ENCODE data around the gene CPLANE1. TPM values are rescaled to one million over a fixed set of nuclear protein-coding genes. Genes with fewer than 3 reads are reported as not detected.

CPLANE1 gene
- total and polyA plus RNA-seq, 3 experiments from 2014 or later, result 1.3 to 9.3 (median 8.2) TPM

- no peak overlapping the region for H3K27ac Mint-ChIP-seq
- no peak overlapping the region for H3K27ac ChIP-seq (ENCODE audit: low read depth, low read length)
- ChIA-PET CTCF (no interaction called here), POLR2A (no interaction called here)
- H3K9me3 Mint-ChIP-seq, result no peaks in the 10 kb centered on the region
- no peaks in the 10 kb centered on the region for H3K4me1 ChIP-seq (ENCODE audit: insufficient read depth, low read length)
- H3K36me3 ChIP-seq (ENCODE audit: insufficient read depth, low read length), result no peaks in the 10 kb centered on the region
- H3K4me3 ChIP-seq (ENCODE audit: low read length), result no peak overlapping the region
- no peaks in the 10 kb centered on the region for H3K27me3 Mint-ChIP-seq
- H3K36me3 Mint-ChIP-seq, result peaks cover 4 to 35% (median 12%) of the 10 kb centered on the region in 3 donors
- no peaks in the 10 kb centered on the region for H3K9me3 ChIP-seq (ENCODE audit: low read length)
- H3K27me3 ChIP-seq (ENCODE audit: insufficient read depth, low read length, poor library complexity, severe bottlenecking), result no peaks in the 10 kb centered on the region
- H3K4me1 Mint-ChIP-seq, result no peaks in the 10 kb centered on the region
- no peak for DNase-seq
- H3K4me3 Mint-ChIP-seq, result no peak overlapping the region
These were observed 66.5 kb downstream of the CPLANE1 start for GRCh38 chr5:37182667-37183066.

- H3K27me3 Mint-ChIP-seq, result no peaks in the 10 kb centered on the region
- POLR2A ChIA-PET, result no interaction called here
These were observed 74.2 kb downstream of the CPLANE1 start for GRCh38 chr5:37174928-37175327.

DNA sequence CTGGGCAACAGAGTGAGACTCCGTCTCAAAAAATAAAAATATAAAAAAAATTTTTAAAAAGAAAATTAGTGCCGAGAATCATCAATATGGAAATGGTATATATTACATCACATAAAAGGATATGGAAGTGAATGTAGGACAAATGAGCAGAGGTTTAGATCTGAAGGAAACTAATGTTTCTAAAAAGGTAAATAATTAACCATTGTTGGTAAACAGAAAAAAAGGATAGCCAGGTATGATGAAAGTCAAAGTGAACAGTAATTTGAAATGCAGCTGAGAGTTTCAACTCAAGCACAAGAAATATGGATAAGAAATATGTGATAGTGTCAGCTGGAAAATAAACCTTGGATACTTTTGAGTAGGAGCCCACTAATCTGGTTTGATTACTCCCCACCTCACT lies 76.2 kb downstream of the CPLANE1 start:
- ChIA-PET CTCF (no interaction called here), POLR2A (no interaction called here)
- no peak for DNase-seq
- Histone ChIP-seq H3K9me3 (ENCODE audit: low read length) (no peaks in the 10 kb centered on the region), H3K27ac (ENCODE audit: low read depth, low read length) (no peak overlapping the region), H3K27me3 (ENCODE audit: insufficient read depth, low read length, poor library complexity, severe bottlenecking) (no peaks in the 10 kb centered on the region), H3K36me3 (ENCODE audit: insufficient read depth, low read length) (peaks cover 8% of the 10 kb centered on the region), H3K4me3 (ENCODE audit: low read length) (no peak overlapping the region), H3K4me1 (ENCODE audit: insufficient read depth, low read length) (no peaks in the 10 kb centered on the region)
- Mint-ChIP-seq H3K9me3 (no peaks in the 10 kb centered on the region), H3K36me3 (peaks cover 11 to 76% (median 40%) of the 10 kb centered on the region in 3 donors), H3K4me3 (no peak overlapping the region), H3K4me1 (no peaks in the 10 kb centered on the region), H3K27me3 (no peaks in the 10 kb centered on the region), H3K27ac (no peak overlapping the region)

More at GRCh38 chr5:37174928-37175327, 74.2 kb downstream of the CPLANE1 start:
- no peak overlapping the region for H3K27ac Mint-ChIP-seq
- H3K4me3 Mint-ChIP-seq, result no peak overlapping the region
- no peak for DNase-seq
- Histone ChIP-seq H3K27ac (ENCODE audit: low read depth, low read length) (no peak overlapping the region), H3K4me1 (ENCODE audit: insufficient read depth, low read length) (no peaks in the 10 kb centered on the region), H3K27me3 (ENCODE audit: insufficient read depth, low read length, poor library complexity, severe bottlenecking) (no peaks in the 10 kb centered on the region), H3K4me3 (ENCODE audit: low read length) (no peak overlapping the region), H3K9me3 (ENCODE audit: low read length) (no peaks in the 10 kb centered on the region), H3K36me3 (ENCODE audit: insufficient read depth, low read length) (no peaks in the 10 kb centered on the region)
- no peaks in the 10 kb centered on the region for H3K4me1 Mint-ChIP-seq
- CTCF ChIA-PET, result no interaction called here
- no peaks in the 10 kb centered on the region for H3K9me3 Mint-ChIP-seq
- peaks cover 11 to 61% (median 29%) of the 10 kb centered on the region in 3 donors for H3K36me3 Mint-ChIP-seq

DNA sequence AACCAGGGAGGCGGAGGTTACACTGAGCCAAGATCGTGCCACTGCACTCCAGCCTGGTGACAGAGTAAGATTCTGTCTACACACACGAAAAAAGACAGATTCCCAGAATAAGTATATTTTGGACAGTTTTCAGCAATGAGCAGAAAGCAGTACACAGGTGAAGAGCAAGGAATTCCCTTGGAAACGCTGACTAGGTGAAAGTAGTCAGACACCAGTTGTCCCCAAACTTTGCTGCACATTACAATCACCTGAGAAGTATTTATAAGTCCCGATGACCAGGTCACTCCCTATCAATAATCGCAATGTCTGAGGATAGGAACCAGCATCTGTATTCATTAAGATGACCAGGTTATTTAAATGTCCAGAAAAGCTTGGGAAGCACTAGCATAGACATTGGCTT lies 78.3 kb downstream of the CPLANE1 start:
- ChIA-PET POLR2A (no interaction called here), CTCF (no interaction called here)
- Histone ChIP-seq H3K9me3 (ENCODE audit: low read length) (no peaks in the 10 kb centered on the region), H3K4me1 (ENCODE audit: insufficient read depth, low read length) (no peaks in the 10 kb centered on the region), H3K27ac (ENCODE audit: low read depth, low read length) (no peak overlapping the region), H3K36me3 (ENCODE audit: insufficient read depth, low read length) (peaks cover 8% of the 10 kb centered on the region), H3K4me3 (ENCODE audit: low read length) (no peak overlapping the region), H3K27me3 (ENCODE audit: insufficient read depth, low read length, poor library complexity, severe bottlenecking) (no peaks in the 10 kb centered on the region)
- Mint-ChIP-seq H3K36me3 (peaks cover 11 to 72% (median 35%) of the 10 kb centered on the region in 3 donors), H3K9me3 (no peaks in the 10 kb centered on the region), H3K27me3 (no peaks in the 10 kb centered on the region), H3K4me1 (no peaks in the 10 kb centered on the region), H3K27ac (no peak overlapping the region), H3K4me3 (no peak overlapping the region)
- no peak for DNase-seq

GRCh38 chr5:37166197-37166596 lies 83.0 kb downstream of the CPLANE1 start:
- CTCF ChIA-PET, result no interaction called here
- Mint-ChIP-seq H3K4me1 (no peaks in the 10 kb centered on the region), H3K4me3 (no peak overlapping the region), H3K9me3 (no peaks in the 10 kb centered on the region), H3K27me3 (no peaks in the 10 kb centered on the region), H3K36me3 (peaks cover 4 to 47% (median 26%) of the 10 kb centered on the region in 3 donors), H3K27ac (no peak overlapping the region)
- Histone ChIP-seq H3K4me1 (ENCODE audit: insufficient read depth, low read length) (no peaks in the 10 kb centered on the region), H3K27ac (ENCODE audit: low read depth, low read length) (no peak overlapping the region), H3K9me3 (ENCODE audit: low read length) (no peaks in the 10 kb centered on the region), H3K36me3 (ENCODE audit: insufficient read depth, low read length) (peaks cover 8% of the 10 kb centered on the region), H3K4me3 (ENCODE audit: low read length) (no peak overlapping the region), H3K27me3 (ENCODE audit: insufficient read depth, low read length, poor library complexity, severe bottlenecking) (no peaks in the 10 kb centered on the region)
- DNase-seq, result no peak
- POLR2A ChIA-PET, result no interaction called here

DNA sequence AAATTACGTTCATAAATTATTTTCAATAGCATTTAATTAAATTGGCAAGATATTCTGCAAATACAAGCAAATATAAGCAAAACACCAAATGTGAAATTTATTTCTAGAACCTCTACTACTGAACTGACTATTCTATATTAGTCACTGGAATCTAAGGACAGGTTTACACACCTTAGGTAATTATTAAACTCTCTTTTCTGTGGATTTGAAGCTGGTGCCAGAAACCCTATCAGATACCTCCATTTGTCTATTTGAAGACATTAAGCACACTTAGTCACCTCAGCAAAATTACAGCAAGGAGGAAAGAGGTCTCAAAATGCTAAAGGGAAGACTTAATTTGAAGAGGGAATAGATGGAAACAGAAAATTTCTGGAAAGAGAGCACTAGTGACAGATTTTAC lies 83.4 kb downstream of the CPLANE1 start:
- Histone ChIP-seq H3K4me3 (ENCODE audit: low read length) (no peak overlapping the region), H3K4me1 (ENCODE audit: insufficient read depth, low read length) (no peaks in the 10 kb centered on the region), H3K27ac (ENCODE audit: low read depth, low read length) (no peak overlapping the region), H3K27me3 (ENCODE audit: insufficient read depth, low read length, poor library complexity, severe bottlenecking) (no peaks in the 10 kb centered on the region), H3K36me3 (ENCODE audit: insufficient read depth, low read length) (peaks cover 8% of the 10 kb centered on the region), H3K9me3 (ENCODE audit: low read length) (no peaks in the 10 kb centered on the region)
- H3K27me3 Mint-ChIP-seq, result no peaks in the 10 kb centered on the region
- H3K36me3 Mint-ChIP-seq, result peaks cover 4 to 42% (median 24%) of the 10 kb centered on the region in 3 donors
- DNase-seq, result no peak
- no peaks in the 10 kb centered on the region for H3K9me3 Mint-ChIP-seq
- POLR2A ChIA-PET, result no interaction called here
- no peak overlapping the region for H3K4me3 Mint-ChIP-seq
- H3K27ac Mint-ChIP-seq, result no peak overlapping the region
- CTCF ChIA-PET, result no interaction called here
- H3K4me1 Mint-ChIP-seq, result no peaks in the 10 kb centered on the region

DNA sequence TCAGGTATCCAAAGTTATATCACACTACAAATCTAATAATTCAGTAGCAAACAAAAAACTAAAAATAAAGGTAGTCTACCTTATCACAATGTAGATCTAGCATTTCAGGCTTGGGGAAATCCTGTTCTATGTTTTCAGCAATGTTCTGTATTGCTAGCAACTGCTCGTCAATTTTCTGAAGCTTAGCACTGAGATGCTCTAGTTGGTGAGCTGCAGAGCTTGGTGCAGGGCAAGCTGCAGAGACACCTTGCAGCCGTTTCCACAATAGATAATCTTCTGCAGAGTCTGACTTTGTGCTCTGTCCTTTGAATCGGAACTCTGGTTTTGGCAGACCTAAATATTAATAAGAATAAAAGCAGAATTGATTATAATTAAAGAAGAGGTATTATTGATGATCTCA lies 95.5 kb downstream of the CPLANE1 start:
- H3K27me3 Mint-ChIP-seq, result no peaks in the 10 kb centered on the region
- H3K4me3 Mint-ChIP-seq, result no peak overlapping the region
- no peaks in the 10 kb centered on the region for H3K9me3 ChIP-seq (ENCODE audit: low read length)
- POLR2A ChIA-PET, result no interaction called here
- H3K27ac ChIP-seq (ENCODE audit: low read depth, low read length), result no peak overlapping the region
- CTCF ChIA-PET, result no interaction called here
- no peaks in the 10 kb centered on the region for H3K27me3 ChIP-seq (ENCODE audit: insufficient read depth, low read length, poor library complexity, severe bottlenecking)
- H3K36me3 ChIP-seq (ENCODE audit: insufficient read depth, low read length), result peaks cover 3% of the 10 kb centered on the region
- H3K4me3 ChIP-seq (ENCODE audit: low read length), result no peak overlapping the region
- no peaks in the 10 kb centered on the region for H3K9me3 Mint-ChIP-seq
- H3K4me1 ChIP-seq (ENCODE audit: insufficient read depth, low read length), result no peaks in the 10 kb centered on the region
- DNase-seq, result no peak
- no peak overlapping the region for H3K27ac Mint-ChIP-seq
- no peaks in the 10 kb centered on the region for H3K4me1 Mint-ChIP-seq
- H3K36me3 Mint-ChIP-seq, result peaks cover 5 to 46% (median 29%) of the 10 kb centered on the region in 3 donors

- POLR2A ChIA-PET, result no interaction called here
- Histone ChIP-seq H3K27ac (ENCODE audit: low read depth, low read length) (no peak overlapping the region), H3K4me1 (ENCODE audit: insufficient read depth, low read length) (no peaks in the 10 kb centered on the region), H3K9me3 (ENCODE audit: low read length) (no peaks in the 10 kb centered on the region), H3K27me3 (ENCODE audit: insufficient read depth, low read length, poor library complexity, severe bottlenecking) (no peaks in the 10 kb centered on the region), H3K4me3 (ENCODE audit: low read length) (no peak overlapping the region), H3K36me3 (ENCODE audit: insufficient read depth, low read length) (no peaks in the 10 kb centered on the region)
- Mint-ChIP-seq H3K9me3 (peaks cover 0 to 7% (median 4%) of the 10 kb centered on the region in 5 donors), H3K27me3 (no peaks in the 10 kb centered on the region), H3K36me3 (peaks cover 20 to 36% (median 29%) of the 10 kb centered on the region in 3 donors), H3K4me3 (no peak overlapping the region), H3K4me1 (no peaks in the 10 kb centered on the region), H3K27ac (no peak overlapping the region)
- CTCF ChIA-PET, result no interaction called here
- DNase-seq, result no peak
These were observed 102.3 kb downstream of the CPLANE1 start for GRCh38 chr5:37146896-37147295.

- no peaks in the 10 kb centered on the region for H3K27me3 ChIP-seq (ENCODE audit: insufficient read depth, low read length, poor library complexity, severe bottlenecking)
- peaks cover 30 to 56% (median 46%) of the 10 kb centered on the region in 3 donors for H3K36me3 Mint-ChIP-seq
- no peaks in the 10 kb centered on the region for H3K9me3 ChIP-seq (ENCODE audit: low read length)
- H3K4me1 ChIP-seq (ENCODE audit: insufficient read depth, low read length), result no peaks in the 10 kb centered on the region
- H3K9me3 Mint-ChIP-seq, result peaks cover 0 to 7% (median 5%) of the 10 kb centered on the region in 5 donors
- H3K27me3 Mint-ChIP-seq, result peaks cover 0 to 2% of the 10 kb centered on the region in 2 donors
- no peak for DNase-seq
- no peak overlapping the region for H3K27ac Mint-ChIP-seq
- ChIA-PET CTCF (no interaction called here), POLR2A (no interaction called here)
- H3K4me1 Mint-ChIP-seq, result peaks cover 0 to 2% (median 0%) of the 10 kb centered on the region in 3 donors
- H3K4me3 ChIP-seq (ENCODE audit: low read length), result no peak overlapping the region
- no peaks in the 10 kb centered on the region for H3K36me3 ChIP-seq (ENCODE audit: insufficient read depth, low read length)
- H3K4me3 Mint-ChIP-seq, result no peak overlapping the region
- no peak overlapping the region for H3K27ac ChIP-seq (ENCODE audit: low read depth, low read length)
These were observed 112.5 kb downstream of the CPLANE1 start for GRCh38 chr5:37136694-37137093.
